ENCODE data around the gene AZGP1. TPM values are rescaled to one million over a fixed set of nuclear protein-coding genes. Genes with fewer than 3 reads are reported as not detected.
"Not testable (repeated sequence)": the region's sequence is repeated elsewhere in the genome, so short reads cannot be mapped to it uniquely, and the experiment has no call there.

Gene AZGP1
- total RNA-seq, 1 donor from 2014 or later = not detected

GRCh38 chr7:99969813-99970212 is 6.0 kb downstream of the AZGP1 start:
- H3K27ac Mint-ChIP-seq; intact Hi-C loops (cut with micrococcal nuclease); DNase-seq (ENCODE audit: low spot score); H3K4me1 Mint-ChIP-seq (ENCODE audit: low read depth); H3K36me3 Mint-ChIP-seq (ENCODE audit: low read depth); H3K27me3 Mint-ChIP-seq (ENCODE audit: low read depth); H3K9me3 Mint-ChIP-seq; H3K4me3 Mint-ChIP-seq (ENCODE audit: low read depth): not testable (repeated sequence)

- Mint-ChIP-seq H3K27me3 (ENCODE audit: low read depth) (peaks cover 5% of the 10 kb centered on the region), H3K27ac (no peak overlapping the region), H3K9me3 (no peaks in the 10 kb centered on the region), H3K4me3 (ENCODE audit: low read depth) (no peak overlapping the region), H3K4me1 (ENCODE audit: low read depth) (no peaks in the 10 kb centered on the region), H3K36me3 (ENCODE audit: low read depth) (no peaks in the 10 kb centered on the region)
- no peak for DNase-seq (ENCODE audit: low spot score)
- intact Hi-C loops (cut with micrococcal nuclease) = no loop called here
Measured at GRCh38 chr7:99969298-99969697, 6.5 kb downstream of the AZGP1 start.

GRCh38 chr7:99958564-99959227 is 17.1 kb downstream of the AZGP1 start:
- Mint-ChIP-seq H3K9me3 (no peaks in the 10 kb centered on the region), H3K4me1 (ENCODE audit: low read depth) (peaks cover 9% of the 10 kb centered on the region), H3K36me3 (ENCODE audit: low read depth) (no peaks in the 10 kb centered on the region), H3K4me3 (ENCODE audit: low read depth) (no peak overlapping the region), H3K27me3 (ENCODE audit: low read depth) (peaks cover 13% of the 10 kb centered on the region), H3K27ac (no peak overlapping the region)
- no peak for DNase-seq (ENCODE audit: low spot score)
- intact Hi-C loops (cut with micrococcal nuclease) = no loop called here

- Mint-ChIP-seq H3K4me3 (ENCODE audit: low read depth) (no peak overlapping the region), H3K27me3 (ENCODE audit: low read depth) (peaks cover 13% of the 10 kb centered on the region), H3K9me3 (peaks cover 8% of the 10 kb centered on the region), H3K36me3 (ENCODE audit: low read depth) (no peaks in the 10 kb centered on the region), H3K4me1 (ENCODE audit: low read depth) (peaks cover 9% of the 10 kb centered on the region), H3K27ac (no peak overlapping the region)
- intact Hi-C loops (cut with micrococcal nuclease) = no loop called here
- DNase-seq (ENCODE audit: low spot score) = no peak
Measured at GRCh38 chr7:99955247-99955646, 20.6 kb downstream of the AZGP1 start.

- DNase-seq (ENCODE audit: low spot score); H3K27ac Mint-ChIP-seq; H3K4me3 Mint-ChIP-seq (ENCODE audit: low read depth); intact Hi-C loops (cut with micrococcal nuclease); H3K4me1 Mint-ChIP-seq (ENCODE audit: low read depth); H3K36me3 Mint-ChIP-seq (ENCODE audit: low read depth): not testable (repeated sequence)
- H3K9me3 Mint-ChIP-seq = peaks cover 13% of the 10 kb centered on the region
- peaks cover 10% of the 10 kb centered on the region for H3K27me3 Mint-ChIP-seq (ENCODE audit: low read depth)
Measured at GRCh38 chr7:99954643-99955042, 21.2 kb downstream of the AZGP1 start.

- intact Hi-C loops (cut with micrococcal nuclease) = no loop called here
- no peaks in the 10 kb centered on the region for H3K36me3 Mint-ChIP-seq (ENCODE audit: low read depth)
- H3K27me3 Mint-ChIP-seq (ENCODE audit: low read depth) = peaks cover 5% of the 10 kb centered on the region
- H3K4me3 Mint-ChIP-seq (ENCODE audit: low read depth) = no peak overlapping the region
- no peak overlapping the region for H3K27ac Mint-ChIP-seq
- no peak for DNase-seq (ENCODE audit: low spot score)
- peaks cover 9% of the 10 kb centered on the region for H3K4me1 Mint-ChIP-seq (ENCODE audit: low read depth)
- peaks cover 14% of the 10 kb centered on the region for H3K9me3 Mint-ChIP-seq
Measured at GRCh38 chr7:99953649-99954048, 22.2 kb downstream of the AZGP1 start.

GRCh38 chr7:99952649-99953048 is 23.2 kb downstream of the AZGP1 start:
- H3K27ac Mint-ChIP-seq; intact Hi-C loops (cut with micrococcal nuclease); H3K4me1 Mint-ChIP-seq (ENCODE audit: low read depth); DNase-seq (ENCODE audit: low spot score); H3K4me3 Mint-ChIP-seq (ENCODE audit: low read depth); H3K36me3 Mint-ChIP-seq (ENCODE audit: low read depth); H3K27me3 Mint-ChIP-seq (ENCODE audit: low read depth): not testable (repeated sequence)
- H3K9me3 Mint-ChIP-seq = peaks cover 14% of the 10 kb centered on the region

GRCh38 chr7:99950819-99951218 is 25.0 kb downstream of the AZGP1 start:
- H3K36me3 Mint-ChIP-seq (ENCODE audit: low read depth); DNase-seq (ENCODE audit: low spot score); H3K27me3 Mint-ChIP-seq (ENCODE audit: low read depth); H3K4me3 Mint-ChIP-seq (ENCODE audit: low read depth); intact Hi-C loops (cut with micrococcal nuclease); H3K4me1 Mint-ChIP-seq (ENCODE audit: low read depth); H3K27ac Mint-ChIP-seq: not testable (repeated sequence)
- peaks cover 14% of the 10 kb centered on the region for H3K9me3 Mint-ChIP-seq

- no peaks in the 10 kb centered on the region for H3K36me3 Mint-ChIP-seq (ENCODE audit: low read depth)
- H3K27ac Mint-ChIP-seq = no peak overlapping the region
- peaks cover 4% of the 10 kb centered on the region for H3K4me1 Mint-ChIP-seq (ENCODE audit: low read depth)
- peaks cover 2% of the 10 kb centered on the region for H3K27me3 Mint-ChIP-seq (ENCODE audit: low read depth)
- H3K9me3 Mint-ChIP-seq = peaks cover 14% of the 10 kb centered on the region
- intact Hi-C loops (cut with micrococcal nuclease) = loop anchor here (2.0 to 5.0 kb wide), 2 partner anchors 21 to 37 kb away; partner anchors contain the start of gene GJC3
- no peak overlapping the region for H3K4me3 Mint-ChIP-seq (ENCODE audit: low read depth)
- no peak for DNase-seq (ENCODE audit: low spot score)
Measured at GRCh38 chr7:99949645-99950228, 26.1 kb downstream of the AZGP1 start.

- Mint-ChIP-seq H3K9me3 (peaks cover 14% of the 10 kb centered on the region), H3K36me3 (ENCODE audit: low read depth) (no peaks in the 10 kb centered on the region), H3K4me1 (ENCODE audit: low read depth) (peaks cover 6% of the 10 kb centered on the region), H3K27me3 (ENCODE audit: low read depth) (peaks cover 6% of the 10 kb centered on the region), H3K4me3 (ENCODE audit: low read depth) (no peak overlapping the region), H3K27ac (no peak overlapping the region)
- intact Hi-C loops (cut with micrococcal nuclease) = loop anchor here (2.0 to 5.0 kb wide), 2 partner anchors 19 to 35 kb away; partner anchors contain the start of gene GJC3
- DNase-seq (ENCODE audit: low spot score) = no peak
Measured at GRCh38 chr7:99947608-99948007, 28.2 kb downstream of the AZGP1 start.

GRCh38 chr7:99944497-99945070 is 31.2 kb downstream of the AZGP1 start:
- Mint-ChIP-seq H3K4me1 (ENCODE audit: low read depth) (peaks cover 6% of the 10 kb centered on the region), H3K27ac (no peak overlapping the region), H3K27me3 (ENCODE audit: low read depth) (peaks cover 12% of the 10 kb centered on the region), H3K4me3 (ENCODE audit: low read depth) (no peak overlapping the region), H3K36me3 (ENCODE audit: low read depth) (no peaks in the 10 kb centered on the region), H3K9me3 (peaks cover under 1% of the 10 kb centered on the region)
- DNase-seq (ENCODE audit: low spot score) = no peak
- intact Hi-C loops (cut with micrococcal nuclease) = loop anchor here (5.0 kb wide), 1 partner anchor 32 kb away; no protein-coding TSS in a partner anchor

- DNase-seq (ENCODE audit: low spot score) = no peak
- no peaks in the 10 kb centered on the region for H3K36me3 Mint-ChIP-seq (ENCODE audit: low read depth)
- peaks cover 12% of the 10 kb centered on the region for H3K27me3 Mint-ChIP-seq (ENCODE audit: low read depth)
- no peak overlapping the region for H3K27ac Mint-ChIP-seq
- peak overlapping the region; percentile 18 for H3K4me3 Mint-ChIP-seq (ENCODE audit: low read depth)
- peaks cover 6% of the 10 kb centered on the region for H3K4me1 Mint-ChIP-seq (ENCODE audit: low read depth)
- H3K9me3 Mint-ChIP-seq = peaks cover 5% of the 10 kb centered on the region
- intact Hi-C loops (cut with micrococcal nuclease) = no loop called here
Measured at GRCh38 chr7:99943641-99944496, 32.0 kb downstream of the AZGP1 start.
